Fibroblast of the aortic adventitia (primary cell): Measurements from ENCODE around the gene CEACAM16. TPM values are rescaled to one million over a fixed set of nuclear protein-coding genes. Genes with fewer than 3 reads are reported as not detected.

ENCODE experiments used
- DNase-seq: peaks from one replicate; pipeline ENCODE4 v3.0.0-alpha.2; 2010; ENCODE audit warnings: low read depth
- H3K4me3 ChIP-seq: 2 replicates; pipeline ENCODE4 v1.5.1; 2011; ENCODE audit warnings: low read depth, mild to moderate bottlenecking, control low read depth, low read length, moderate library complexity
- total RNA-seq: library from RNA; depleted of rRNA; stranded (reverse); fragments of >200 nt; gene quantifications from 2 replicates; pipeline ENCODE4 v1.2.3, GENCODE V29; 2012; ENCODE audit warnings: low replicate concordance
- TF ChIP-seq, protein P1 (sequence below): IDR thresholded peaks from 2 replicates; pipeline ENCODE4 v1.5.1; 2011; ENCODE audit warnings: mild to moderate bottlenecking, low read length, control low read depth, inconsistent platforms; ENCODE audit not compliant: insufficient read depth

CEACAM16 gene
- total RNA-seq, 1 donor: not detected

DNA sequence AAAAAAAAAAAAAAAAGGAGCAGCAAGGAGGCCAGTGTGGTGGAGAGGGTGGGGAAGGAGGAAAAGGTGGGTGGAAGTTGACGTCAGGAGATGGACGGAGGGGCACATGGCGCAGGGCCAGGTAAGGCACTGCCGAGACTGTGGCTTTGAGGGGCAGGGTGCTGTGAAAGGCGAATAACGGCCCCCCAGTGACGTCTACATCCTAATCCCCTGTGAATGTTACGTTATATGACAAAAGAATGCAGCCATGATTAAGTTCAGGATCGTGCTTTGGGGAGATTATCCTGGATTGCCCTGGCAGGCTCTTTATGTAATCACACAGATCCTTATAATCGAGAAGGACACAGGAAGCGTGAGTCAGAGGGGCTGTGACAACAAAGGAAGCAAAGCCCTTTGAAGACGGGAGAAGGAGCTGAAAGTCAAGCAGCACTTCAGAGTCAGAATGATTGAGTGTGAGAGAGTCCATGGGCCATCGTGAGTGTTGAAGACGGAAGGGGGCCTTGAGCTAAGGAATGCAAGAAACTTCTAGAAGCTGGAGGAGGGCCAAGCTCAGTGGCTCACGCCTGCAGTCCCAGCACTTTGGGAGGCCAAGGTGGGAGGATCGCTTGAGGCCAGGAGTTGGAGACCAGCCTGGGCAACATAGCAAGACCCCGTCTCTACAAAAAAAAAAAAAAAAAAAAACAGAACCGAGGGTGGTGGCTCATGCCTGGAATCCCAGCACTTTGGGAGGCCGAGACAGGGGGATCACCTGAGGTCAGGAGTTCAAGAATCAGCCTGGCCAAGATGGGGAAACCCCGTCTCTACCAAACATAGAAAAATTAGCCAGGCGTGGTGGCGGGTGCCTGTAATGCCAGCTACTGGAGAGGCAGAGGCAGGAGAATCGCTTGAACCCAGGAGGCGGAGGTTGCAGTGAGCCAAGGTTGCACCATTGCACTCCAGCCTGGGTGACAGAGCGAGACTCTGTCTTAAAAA, 13.8 kb upstream of the CEACAM16 start:
- TF ChIP-seq, protein P1, sequence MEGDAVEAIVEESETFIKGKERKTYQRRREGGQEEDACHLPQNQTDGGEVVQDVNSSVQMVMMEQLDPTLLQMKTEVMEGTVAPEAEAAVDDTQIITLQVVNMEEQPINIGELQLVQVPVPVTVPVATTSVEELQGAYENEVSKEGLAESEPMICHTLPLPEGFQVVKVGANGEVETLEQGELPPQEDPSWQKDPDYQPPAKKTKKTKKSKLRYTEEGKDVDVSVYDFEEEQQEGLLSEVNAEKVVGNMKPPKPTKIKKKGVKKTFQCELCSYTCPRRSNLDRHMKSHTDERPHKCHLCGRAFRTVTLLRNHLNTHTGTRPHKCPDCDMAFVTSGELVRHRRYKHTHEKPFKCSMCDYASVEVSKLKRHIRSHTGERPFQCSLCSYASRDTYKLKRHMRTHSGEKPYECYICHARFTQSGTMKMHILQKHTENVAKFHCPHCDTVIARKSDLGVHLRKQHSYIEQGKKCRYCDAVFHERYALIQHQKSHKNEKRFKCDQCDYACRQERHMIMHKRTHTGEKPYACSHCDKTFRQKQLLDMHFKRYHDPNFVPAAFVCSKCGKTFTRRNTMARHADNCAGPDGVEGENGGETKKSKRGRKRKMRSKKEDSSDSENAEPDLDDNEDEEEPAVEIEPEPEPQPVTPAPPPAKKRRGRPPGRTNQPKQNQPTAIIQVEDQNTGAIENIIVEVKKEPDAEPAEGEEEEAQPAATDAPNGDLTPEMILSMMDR: no peak

DNA sequence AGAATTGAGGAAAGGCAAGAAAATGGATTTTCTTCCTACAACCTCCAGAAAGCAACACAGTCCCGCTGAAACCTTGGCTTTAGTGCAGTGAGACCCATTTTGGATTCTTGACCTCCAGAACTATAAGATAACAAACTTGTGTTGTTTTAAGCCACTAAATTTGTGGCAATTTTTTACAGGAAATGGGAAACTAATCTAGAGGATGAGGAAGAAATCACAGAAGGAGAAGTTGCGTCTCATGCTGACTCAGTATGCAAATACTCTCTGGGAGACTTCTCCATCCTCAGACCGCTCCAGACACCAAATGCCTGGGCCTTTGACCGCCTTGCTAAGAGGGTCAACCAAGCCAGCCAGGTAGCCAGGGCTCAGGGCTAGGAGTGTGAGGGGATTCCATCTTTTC, 13.1 kb upstream of the CEACAM16 start:
- TF ChIP-seq, protein P1: no peak
- no peak overlapping the region for H3K4me3 ChIP-seq
- peak; percentile 54 for DNase-seq

More for the DNA sequence above, 13.8 kb upstream of the CEACAM16 start:
- peak; percentile 94 for DNase-seq
- H3K4me3 ChIP-seq: no peak overlapping the region

DNA sequence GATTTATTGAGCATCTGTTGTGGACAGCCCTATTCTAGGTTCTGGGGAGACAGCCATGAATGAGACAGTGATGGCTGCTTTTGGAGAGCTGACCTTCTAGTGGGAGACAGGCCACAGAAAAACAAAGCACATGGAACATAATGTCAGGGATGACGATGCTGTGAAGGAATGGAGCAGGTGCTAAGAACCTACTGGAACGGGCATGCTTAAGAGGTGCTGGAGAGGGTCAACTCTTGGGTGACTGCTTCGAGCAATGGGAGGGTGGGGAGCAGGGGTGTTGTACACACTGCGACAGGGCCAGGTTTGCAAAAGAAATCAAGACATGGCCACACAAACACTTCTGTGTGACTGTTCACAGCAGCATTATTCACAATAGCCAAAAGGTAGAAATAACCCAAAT, 12.1 kb upstream of the CEACAM16 start:
- H3K4me3 ChIP-seq: no peak overlapping the region
- TF ChIP-seq, protein P1: no peak
- DNase-seq: no peak

DNA sequence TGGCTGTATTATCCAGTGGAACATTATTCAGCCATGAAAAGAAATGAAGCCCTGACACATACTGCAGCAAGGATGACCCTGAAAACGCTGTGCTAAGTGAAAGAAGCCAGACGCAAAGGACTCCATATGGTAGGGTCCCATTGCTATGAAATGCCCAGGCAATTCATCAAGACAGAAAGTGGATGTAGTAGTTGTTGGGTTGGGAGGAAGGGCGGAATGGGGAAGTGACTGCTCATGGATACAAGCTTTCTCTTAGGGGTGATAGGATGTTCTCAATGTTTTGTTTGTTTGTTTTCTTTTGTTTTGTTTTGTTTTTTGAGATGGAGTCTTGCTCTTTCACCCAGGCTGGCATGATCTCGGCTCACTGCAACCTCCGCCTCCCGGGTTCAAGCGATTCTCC, 11.1 kb upstream of the CEACAM16 start:
- TF ChIP-seq, protein P1: no peak
- DNase-seq: no peak

DNA sequence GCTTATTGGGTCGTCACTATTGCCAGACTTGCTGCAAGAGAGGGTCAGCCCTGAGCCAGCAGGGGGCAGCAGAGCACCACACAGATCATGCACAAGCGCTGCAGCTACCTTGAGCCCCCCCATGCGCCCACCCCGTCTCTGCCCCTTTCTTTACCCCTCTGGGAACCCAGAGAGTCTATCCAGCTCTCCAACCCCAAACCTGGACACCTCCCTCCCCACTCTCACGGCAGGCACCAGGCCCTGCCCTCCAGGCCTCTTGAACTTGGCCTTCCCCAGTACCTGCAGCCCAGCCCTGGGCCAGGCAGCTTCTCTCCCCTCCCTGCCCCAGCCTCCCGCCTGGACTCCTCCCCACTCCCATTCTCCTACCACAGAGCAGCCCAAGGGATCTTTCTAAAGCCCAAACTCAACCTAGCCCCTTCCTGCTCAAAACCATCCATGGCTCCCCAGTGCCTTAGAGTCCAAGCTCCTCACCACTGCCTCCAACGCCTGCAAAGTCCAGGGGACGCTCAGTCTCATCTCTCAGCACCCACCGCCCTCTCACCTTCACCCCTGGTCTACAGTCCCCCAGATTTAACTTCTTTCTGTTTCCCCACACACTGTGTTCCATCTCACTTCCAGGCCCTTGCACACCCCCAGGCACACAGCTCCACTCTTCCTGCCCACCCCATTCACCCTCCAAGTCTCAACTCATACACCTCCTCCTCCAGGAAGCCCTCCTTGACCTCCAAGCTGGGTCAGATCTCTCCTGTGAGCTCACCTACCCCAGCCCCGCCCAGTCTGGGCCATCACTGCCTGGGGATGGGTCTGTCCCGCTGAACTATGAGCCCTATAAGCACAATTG, 9.4 kb upstream of the CEACAM16 start:
- H3K4me3 ChIP-seq: no peak overlapping the region
- TF ChIP-seq, protein P1: peak; percentile 98
- peak; percentile 79 for DNase-seq

More for the DNA sequence above, 11.1 kb upstream of the CEACAM16 start:
- H3K4me3 ChIP-seq: no peak overlapping the region

DNA sequence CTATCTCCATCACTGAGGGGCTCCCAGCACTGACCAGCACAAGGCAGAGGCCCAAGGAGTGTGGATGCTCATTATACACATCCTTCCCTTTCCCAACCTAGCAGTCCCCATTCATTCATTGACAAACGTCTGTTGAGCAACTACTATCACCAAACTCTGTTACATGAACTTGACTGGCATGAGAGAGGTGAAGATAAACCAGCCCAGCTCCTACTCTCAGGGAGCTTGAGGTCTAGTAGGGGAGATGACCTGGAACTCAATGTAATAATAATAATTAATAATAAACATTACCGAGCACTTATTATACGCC, 8.9 kb upstream of the CEACAM16 start:
- H3K4me3 ChIP-seq: no peak overlapping the region
- TF ChIP-seq, protein P1: no peak
- DNase-seq: no peak
